SH-SY5Y (cell line): ENCODE results near the gene PPP1R16B.

Experiments
- GATA2 ChIP-seq: IDR thresholded peaks from 2 replicates; pipeline ENCODE4 v1.6.1; 2011; ENCODE audit warnings: mild to moderate bottlenecking, low read depth, low read length
- GATA3 ChIP-seq: IDR thresholded peaks from 2 replicates; pipeline ENCODE4 v1.6.1; 2011; ENCODE audit warnings: low read depth, mild to moderate bottlenecking, low read length, moderate library complexity

GRCh38 chr20:38828514-38829295 is 23.2 kb downstream of the PPP1R16B start:
- no peak for TF ChIP-seq GATA2
- no peak for TF ChIP-seq GATA3
